NB4 (cell line): ENCODE measurements around the gene PIK3R1.

ENCODE experiments used
- CTCF ChIP-seq: IDR thresholded peaks from one replicate; pipeline ENCODE4 v1.5.1; 2012; ENCODE audit warnings: low read depth, low read length
- MAX ChIP-seq: IDR thresholded peaks from 2 replicates; pipeline ENCODE4 v1.6.1; 2011; ENCODE audit warnings: low read depth, low read length
- POLR2A ChIP-seq: IDR thresholded peaks from 2 replicates; pipeline ENCODE4 v1.6.1; 2011; ENCODE audit warnings: mild to moderate bottlenecking; ENCODE audit not compliant: insufficient read length; ENCODE audit errors: extremely low read depth

- TF ChIP-seq CTCF (no peak), MAX (no peak), POLR2A (no peak)
Measured at GRCh38 chr5:68319706-68320412, 104.3 kb downstream of the PIK3R1 start.
